ENCODE measurements around the gene NTNG1.

Gene NTNG1

GRCh38 chr1:107339775-107340174 is 198.9 kb downstream of the NTNG1 start:
- H3K27ac ChIP-seq (replicated peaks) = no peak overlapping the region
- no peaks in the 10 kb centered on the region for H3K27me3 ChIP-seq (ENCODE audit: insufficient read depth, poor library complexity, severe bottlenecking)
- TF ChIP-seq GABPA (IDR thresholded peaks at IDR 0.05; ENCODE audit: low read depth) (no peak), SPI1 (IDR thresholded peaks at IDR 0.05; ENCODE audit: borderline replicate concordance, low read depth) (no peak)
- DNase-seq (ENCODE audit: low read depth in 1 of 2, low spot score in 1 of 2) = no peak
- H3K4me3 ChIP-seq (replicated peaks; ENCODE audit: insufficient read depth, low read length) = no peak overlapping the region

GRCh38 chr1:107342316-107342715 is 201.5 kb downstream of the NTNG1 start:
- DNase-seq (ENCODE audit: low read depth in 1 of 2, low spot score in 1 of 2) = no peak
- TF ChIP-seq POLR2AphosphoS5 (IDR thresholded peaks at IDR 0.05; ENCODE audit: low read depth) (no peak), CTCF (IDR thresholded peaks at IDR 0.05; ENCODE audit: insufficient read depth, low read length) (no peak), GABPA (IDR thresholded peaks at IDR 0.05; ENCODE audit: low read depth) (no peak), SPI1 (IDR thresholded peaks at IDR 0.05; ENCODE audit: borderline replicate concordance, low read depth) (no peak), REST (IDR thresholded peaks at IDR 0.05; ENCODE audit: insufficient replicate concordance, low read depth) (no peak)
- Histone ChIP-seq H3K4me3 (replicated peaks; ENCODE audit: insufficient read depth, low read length) (no peak overlapping the region), H3K27me3 (ENCODE audit: insufficient read depth, poor library complexity, severe bottlenecking) (no peaks in the 10 kb centered on the region), H3K27ac (replicated peaks) (no peak overlapping the region)

- TF ChIP-seq SPI1 (IDR thresholded peaks at IDR 0.05; ENCODE audit: borderline replicate concordance, low read depth) = no peak
- no peak for TF ChIP-seq GABPA (IDR thresholded peaks at IDR 0.05; ENCODE audit: low read depth)
- no peak for TF ChIP-seq POLR2AphosphoS5 (IDR thresholded peaks at IDR 0.05; ENCODE audit: low read depth)
- TF ChIP-seq REST (IDR thresholded peaks at IDR 0.05; ENCODE audit: insufficient replicate concordance, low read depth) = no peak
- TF ChIP-seq CTCF (IDR thresholded peaks at IDR 0.05; ENCODE audit: insufficient read depth, low read length) = no peak
- Histone ChIP-seq H3K4me3 (replicated peaks; ENCODE audit: insufficient read depth, low read length) (no peak overlapping the region), H3K27me3 (ENCODE audit: insufficient read depth, poor library complexity, severe bottlenecking) (no peaks in the 10 kb centered on the region), H3K27ac (replicated peaks) (no peak overlapping the region)
- no peak for DNase-seq (ENCODE audit: low read depth in 1 of 2, low spot score in 1 of 2)
Observed at GRCh38 chr1:107342768-107343167, 201.9 kb downstream of the NTNG1 start.

- Histone ChIP-seq H3K4me3 (replicated peaks; ENCODE audit: insufficient read depth, low read length) (no peak overlapping the region), H3K27ac (replicated peaks) (no peak overlapping the region), H3K27me3 (ENCODE audit: insufficient read depth, poor library complexity, severe bottlenecking) (no peaks in the 10 kb centered on the region)
- TF ChIP-seq GABPA (IDR thresholded peaks at IDR 0.05; ENCODE audit: low read depth) = no peak
- no peak for TF ChIP-seq CTCF (IDR thresholded peaks at IDR 0.05; ENCODE audit: insufficient read depth, low read length)
- no peak for TF ChIP-seq REST (IDR thresholded peaks at IDR 0.05; ENCODE audit: insufficient replicate concordance, low read depth)
- no peak for TF ChIP-seq POLR2AphosphoS5 (IDR thresholded peaks at IDR 0.05; ENCODE audit: low read depth)
- TF ChIP-seq SPI1 (IDR thresholded peaks at IDR 0.05; ENCODE audit: borderline replicate concordance, low read depth) = no peak
- no peak for DNase-seq (ENCODE audit: low read depth in 1 of 2, low spot score in 1 of 2)
Observed at GRCh38 chr1:107343601-107344000, 202.8 kb downstream of the NTNG1 start.
